H1 (cell line): ENCODE data around the gene KCNJ10. TPM values are rescaled to one million over a fixed set of nuclear protein-coding genes. Genes with fewer than 3 reads are reported as not detected.

Source experiments
- CHD7 ChIP-seq: fragments of 300-600 bp; sonication (generic); IDR thresholded peaks from 2 replicates; pipeline ENCODE4 v1.7.1; 2012; ENCODE audit warnings: low read length, moderate library complexity, mild to moderate bottlenecking, inconsistent platforms; ENCODE audit not compliant: insufficient replicate concordance
- CTBP2 ChIP-seq: IDR thresholded peaks from 2 replicates; pipeline ENCODE4 v1.7.0; 2011; ENCODE audit warnings: borderline replicate concordance, mild to moderate bottlenecking, moderate library complexity, mixed read lengths, low read length; ENCODE audit not compliant: insufficient read depth, insufficient read length
- KDM5A ChIP-seq: fragments of 200-600 bp; IDR thresholded peaks from 2 replicates; pipeline ENCODE4 v1.7.1; 2012; ENCODE audit warnings: mild to moderate bottlenecking, low read length, inconsistent platforms, mixed read lengths
- POLR2A ChIP-seq, 2 experiments: IDR thresholded peaks; 1 replicate in 1 of 2; 2 replicates in 1 of 2; pipeline ENCODE4 v1.6.1; 2011; ENCODE audit warnings: low read depth in 2 of 2, low read length in 2 of 2, mild to moderate bottlenecking in 2 of 2; ENCODE audit errors: control extremely low read depth in 1 of 2
- RBBP5 ChIP-seq: IDR thresholded peaks from 2 replicates; pipeline ENCODE4 v1.7.1; 2012; ENCODE audit warnings: low read depth, mild to moderate bottlenecking, inconsistent platforms, low read length, moderate library complexity, borderline replicate concordance
- SIN3A ChIP-seq, 2 experiments: IDR thresholded peaks in 1 of 2; conservative IDR thresholded peaks in 1 of 2; 2 replicates each; pipeline ENCODE4 v1.6.1; 2011 to 2012; ENCODE audit warnings: low read length in 2 of 2, improper control_type of control experiment in 1 of 2, low read depth in 1 of 2, mild to moderate bottlenecking in 1 of 2
- SIX5 ChIP-seq: IDR thresholded peaks from 2 replicates; pipeline ENCODE4 v1.6.1; 2011; ENCODE audit warnings: mild to moderate bottlenecking, low read depth, low read length
- TAF7 ChIP-seq: optimal IDR thresholded peaks from 2 replicates; pipeline ENCODE3; 2011; ENCODE audit warnings: low read depth, mild to moderate bottlenecking, inconsistent platforms, low read length, moderate library complexity, borderline replicate concordance
- YY1 ChIP-seq: IDR thresholded peaks from 2 replicates; pipeline ENCODE4 v1.6.1; 2011; ENCODE audit warnings: low read depth, mild to moderate bottlenecking, low read length
- polyA plus RNA-seq, 7 experiments: library from polyadenylated mRNA; depleted of rRNA in 3 of 7; stranded (reverse) in 5 of 7; unstranded in 2 of 7; fragments of >200 nt in 5 of 7; fragments of 200-250 nt in 2 of 7; gene quantifications; 1 replicate in 5 of 7; 2 replicates in 1 of 7; 4 replicates in 1 of 7; pipeline versions ENCODE4 v1.2.1 to v1.2.3, GENCODE V29; 2011 to 2013; ENCODE audit warnings: missing spikeins in 2 of 7, mixed read lengths in 2 of 7
- total RNA-seq: library from RNA; stranded (reverse); fragmentation: NEBNext Ultra II Directional; extraction: Animal tissue kit (Norgen Biotek cat#: 25700); gene quantifications from 2 replicates; pipeline ENCODE4 v1.2.1, GENCODE V29; 2021
- TF ChIP-seq, protein P1 (sequence below): IDR thresholded peaks from 2 replicates; pipeline ENCODE4 v1.6.1; 2012; ENCODE audit warnings: inconsistent platforms

KCNJ10 gene
- total and polyA plus RNA-seq, 2 of the 8 experiments (the other 6 are each of a cell fraction or from before 2014, with no cell fraction given): 1.7 to 2.4 TPM

GRCh38 chr1:160095382-160096105, 25.6 kb upstream of the KCNJ10 start (continued):
- peak; percentile 44 for TF ChIP-seq CHD7
- no peak for TF ChIP-seq KDM5A
- peak in 1 of 2 experiments; percentile 53; a peak in 2 of 3 replicates for TF ChIP-seq POLR2A (IDR thresholded peaks at IDR 0.05; ENCODE audit: control extremely low read depth in 1 of 2, low read depth in 2 of 2, low read length in 2 of 2)
- TF ChIP-seq TAF7: no peak
- no peak for TF ChIP-seq RBBP5
- no peak for TF ChIP-seq CTBP2
- 0 out of 4 replicates have a peak, but pooled peaks of 1 of the 2 experiments have one; percentile 33 for TF ChIP-seq SIN3A (conservative IDR thresholded peaks at IDR 0.05 in 1 of 2, IDR thresholded peaks at IDR 0.05 in 1 of 2; ENCODE audit: low read depth in 1 of 2, low read length in 2 of 2)
- TF ChIP-seq, protein P1, sequence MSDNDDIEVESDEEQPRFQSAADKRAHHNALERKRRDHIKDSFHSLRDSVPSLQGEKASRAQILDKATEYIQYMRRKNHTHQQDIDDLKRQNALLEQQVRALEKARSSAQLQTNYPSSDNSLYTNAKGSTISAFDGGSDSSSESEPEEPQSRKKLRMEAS: peak; percentile 53; the same call in 1 of the 2 replicates
- peak; percentile 75 for TF ChIP-seq YY1
- TF ChIP-seq SIX5: no peak
